Measurements from ENCODE around the gene CHST8.
A peak's percentile ranks its signal among the peaks of the same experiment; 100 is the strongest.

Gene CHST8

GRCh38 chr19:33681081-33681680 lies 59.4 kb downstream of the CHST8 start:
- H3K4me3 ChIP-seq (ENCODE audit: low read depth, low read length), result no peak overlapping the region
- no peak for TF ChIP-seq CTCF (conservative IDR thresholded peaks at IDR 0.05; ENCODE audit: low read depth, low read length)
- no peak for DNase-seq (ENCODE audit: low read depth)

- DNase-seq (ENCODE audit: low read depth), result peak; percentile 56
- no peak overlapping the region for H3K4me3 ChIP-seq (ENCODE audit: low read depth, low read length)
- no peak for TF ChIP-seq CTCF (conservative IDR thresholded peaks at IDR 0.05; ENCODE audit: low read depth, low read length)
Measured at GRCh38 chr19:33683881-33684537, 62.3 kb downstream of the CHST8 start.

- DNase-seq (ENCODE audit: low read depth), result no peak
- no peak for TF ChIP-seq CTCF (conservative IDR thresholded peaks at IDR 0.05; ENCODE audit: low read depth, low read length)
- H3K4me3 ChIP-seq (ENCODE audit: low read depth, low read length), result no peak overlapping the region
Measured at GRCh38 chr19:33684538-33685232, 62.9 kb downstream of the CHST8 start.

GRCh38 chr19:33685541-33685940 lies 63.8 kb downstream of the CHST8 start:
- no peak for DNase-seq (ENCODE audit: low read depth)
- no peak for TF ChIP-seq CTCF (conservative IDR thresholded peaks at IDR 0.05; ENCODE audit: low read depth, low read length)
- H3K4me3 ChIP-seq (ENCODE audit: low read depth, low read length), result no peak overlapping the region

- no peak for DNase-seq (ENCODE audit: low read depth)
- TF ChIP-seq CTCF (conservative IDR thresholded peaks at IDR 0.05; ENCODE audit: low read depth, low read length), result no peak
- no peak overlapping the region for H3K4me3 ChIP-seq (ENCODE audit: low read depth, low read length)
Measured at GRCh38 chr19:33686262-33686661, 64.5 kb downstream of the CHST8 start.

- no peak for TF ChIP-seq CTCF (conservative IDR thresholded peaks at IDR 0.05; ENCODE audit: low read depth, low read length)
- no peak for DNase-seq (ENCODE audit: low read depth)
- no peak overlapping the region for H3K4me3 ChIP-seq (ENCODE audit: low read depth, low read length)
Measured at GRCh38 chr19:33686687-33687480, 65.1 kb downstream of the CHST8 start.
